GM18520 (cell line): Measurements from ENCODE around the gene CNKSR3.

Source experiments
- ATAC-seq: cut with Tn5 transposase; IDR thresholded peaks from one replicate; pipeline ENCODE4 v1.9.1; 2021; ENCODE audit not compliant: unreplicated experiment

Gene CNKSR3

DNA sequence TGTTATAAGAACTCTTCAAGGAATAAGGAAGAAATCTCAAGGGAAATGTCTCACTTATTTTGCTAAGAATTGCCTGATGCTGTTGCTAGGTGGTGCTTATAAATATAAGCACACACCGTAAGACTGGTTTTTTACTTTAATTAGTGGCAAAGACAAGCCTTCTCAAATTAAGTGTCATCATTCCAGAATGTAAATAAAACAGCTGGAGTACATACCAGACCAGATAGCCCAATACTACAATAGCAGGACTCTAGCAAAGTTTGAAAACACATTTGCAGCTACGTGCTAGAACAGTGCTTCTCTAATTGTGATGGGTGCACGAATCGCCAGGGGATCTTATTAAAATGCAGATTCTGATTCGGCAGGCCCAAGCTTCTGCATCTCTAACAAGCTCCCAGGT is 6.8 kb downstream of the CNKSR3 start:
- ATAC-seq: no peak

DNA sequence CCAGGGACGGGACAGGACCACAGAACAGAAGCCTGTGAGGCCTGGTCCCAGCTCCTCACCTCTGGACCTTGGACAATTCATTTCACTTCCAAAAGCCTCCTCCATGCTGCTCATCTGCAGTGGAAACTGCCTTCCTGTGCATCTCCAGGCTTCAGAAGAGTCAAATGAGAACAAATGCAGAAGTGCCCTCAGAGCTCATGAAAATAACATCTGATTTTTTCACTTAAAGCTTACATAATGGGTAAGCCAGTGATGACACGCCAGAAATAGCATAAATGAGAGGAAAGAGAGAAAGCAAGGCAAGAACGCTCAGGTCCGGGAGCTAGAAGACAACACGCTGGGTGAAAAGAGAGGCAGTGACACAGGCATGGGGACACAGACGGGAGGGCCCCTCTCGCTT is 7.9 kb downstream of the CNKSR3 start:
- ATAC-seq: no peak

DNA sequence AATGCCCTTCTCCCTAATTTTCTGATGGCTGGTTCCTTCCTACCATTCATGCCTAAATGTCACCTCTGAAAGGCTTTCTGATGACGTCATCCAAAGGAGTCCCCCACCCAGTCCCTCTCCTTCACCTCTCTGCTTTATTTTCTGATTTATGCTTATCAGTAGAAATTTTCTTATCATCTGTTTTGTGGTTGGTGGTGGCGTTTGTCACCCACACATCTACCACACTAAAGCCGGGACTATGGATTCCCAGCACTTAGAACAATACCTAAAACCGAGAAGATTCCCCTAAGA is 9.0 kb downstream of the CNKSR3 start:
- no peak for ATAC-seq

DNA sequence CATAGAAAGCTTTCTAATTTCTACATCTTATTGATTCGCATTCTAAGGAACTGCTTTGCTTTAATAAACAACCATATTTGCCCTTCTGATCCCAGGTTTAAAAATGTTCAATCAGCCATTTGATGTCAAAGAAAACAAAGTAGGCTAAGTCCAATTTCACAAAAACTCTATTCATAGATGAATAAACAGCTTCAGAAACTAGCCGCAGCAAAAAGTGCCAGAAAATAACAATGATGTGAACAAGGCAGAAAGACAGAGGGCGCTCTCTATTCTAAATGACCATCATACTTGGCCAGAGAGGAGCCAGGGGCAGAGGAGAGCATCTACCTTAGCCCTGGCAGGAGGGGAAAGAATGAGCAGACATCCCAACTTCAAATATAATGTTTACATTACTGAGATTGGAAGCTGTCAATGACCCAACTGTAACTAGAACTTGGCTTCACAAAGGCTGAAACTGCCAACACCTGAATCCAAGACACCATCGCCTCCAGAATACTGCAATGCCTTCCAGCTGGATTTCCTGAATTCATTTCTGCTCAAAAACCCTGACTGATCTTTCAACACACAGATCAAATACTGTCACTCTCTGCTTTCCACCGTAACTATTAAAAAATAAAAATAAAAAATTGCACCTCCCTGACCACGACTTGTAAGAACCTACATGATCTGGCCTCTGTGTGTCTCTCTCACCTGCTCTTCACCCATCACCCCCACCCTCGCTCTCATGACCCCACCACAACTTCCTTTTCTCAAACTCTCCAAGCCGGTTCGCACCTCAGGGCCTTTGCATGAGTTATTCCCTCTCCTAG is 9.5 kb downstream of the CNKSR3 start:
- ATAC-seq: no peak

DNA sequence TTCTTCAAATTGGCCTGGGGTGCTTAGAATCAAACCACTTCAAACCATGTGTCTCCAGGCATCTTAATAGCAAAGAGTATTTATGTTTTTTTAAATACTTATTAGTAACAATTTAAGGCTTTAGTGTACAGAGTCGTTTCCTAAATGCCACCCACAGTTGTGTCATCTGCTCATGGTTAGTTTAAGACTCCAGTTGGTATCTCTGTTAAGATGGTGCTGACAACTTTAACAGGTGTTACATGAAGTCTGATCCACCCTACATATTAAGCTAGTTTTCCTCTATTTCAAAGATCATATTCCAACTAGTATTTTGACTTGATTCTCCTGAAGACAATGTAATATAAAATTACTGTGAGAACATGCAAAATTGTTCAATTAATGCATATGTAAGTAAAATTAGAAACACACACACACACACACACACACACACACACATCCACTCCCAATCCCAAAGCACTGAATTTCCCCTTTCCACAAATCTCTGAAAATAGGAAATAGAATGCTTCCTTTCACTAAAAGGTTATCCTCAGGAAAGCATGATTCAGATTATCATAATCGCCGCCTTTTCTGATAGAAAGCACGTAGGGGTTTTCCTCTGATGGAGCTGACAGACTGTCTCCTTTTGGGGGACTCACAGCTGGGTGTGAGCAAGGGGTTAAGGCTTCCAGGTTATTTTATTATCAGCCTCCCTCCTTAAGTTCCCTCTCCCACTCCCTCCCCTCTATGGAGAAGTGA is 10.5 kb downstream of the CNKSR3 start:
- no peak for ATAC-seq

DNA sequence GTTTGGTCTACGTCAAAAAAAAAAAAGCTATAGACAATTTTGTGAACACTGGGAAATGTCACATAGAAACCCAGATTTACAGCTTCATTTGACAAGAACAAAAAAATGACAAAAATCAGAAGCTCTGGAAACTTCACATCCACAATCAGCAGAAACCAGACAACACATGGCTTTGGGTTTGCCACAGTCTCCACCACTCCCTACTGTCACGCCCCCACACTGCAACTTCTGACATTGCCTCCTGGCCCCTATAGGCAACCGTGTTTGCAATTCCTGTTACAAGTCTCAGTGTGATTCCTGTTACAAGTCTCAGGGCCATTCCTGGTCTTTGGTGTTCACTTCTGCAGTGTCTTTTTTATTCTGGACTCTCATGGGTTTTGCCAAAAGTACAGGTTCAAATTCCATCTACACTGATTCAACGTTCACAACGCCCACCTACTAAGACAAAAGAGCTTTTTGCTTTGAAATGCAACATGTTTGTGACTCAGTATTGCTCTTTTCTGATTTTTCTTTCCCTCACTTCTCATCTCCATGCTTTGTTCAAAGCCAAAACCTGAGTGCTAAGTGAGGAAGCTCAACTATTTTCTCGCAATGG is 12.0 kb downstream of the CNKSR3 start:
- ATAC-seq: no peak

DNA sequence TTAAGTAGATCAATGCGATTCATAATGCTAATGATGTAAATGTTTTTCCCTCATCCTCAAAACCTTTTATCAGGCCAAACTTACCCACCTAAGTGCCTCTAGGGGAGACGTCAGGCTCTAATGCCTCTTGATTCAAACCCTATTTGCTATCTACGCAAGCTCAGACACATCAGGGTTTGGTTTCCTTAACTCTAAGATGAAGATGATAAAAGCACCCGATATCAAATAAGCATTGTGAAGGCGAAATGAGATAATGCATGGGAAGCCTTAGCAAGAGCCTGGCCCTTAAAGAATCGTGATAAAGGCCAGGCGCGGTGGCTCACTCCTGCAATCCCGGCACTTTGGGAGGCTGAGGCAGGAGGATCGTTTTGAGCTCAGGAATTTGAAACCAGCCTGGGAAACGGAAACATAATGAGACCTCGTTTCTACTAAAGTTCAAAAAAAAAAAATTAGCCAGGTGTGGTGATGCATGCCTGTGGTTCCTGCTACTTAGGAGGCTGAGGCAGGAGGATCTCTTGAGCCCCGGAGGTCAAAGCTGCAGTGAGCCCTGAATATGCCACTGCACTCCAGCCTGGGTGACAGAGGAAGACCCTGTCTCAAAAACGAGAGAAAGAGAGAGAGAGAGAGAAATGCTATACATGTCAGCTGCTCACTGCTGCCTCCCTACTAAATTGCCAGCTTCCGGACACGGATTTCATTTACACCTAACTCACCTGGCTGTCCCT is 13.5 kb downstream of the CNKSR3 start:
- ATAC-seq: no peak

DNA sequence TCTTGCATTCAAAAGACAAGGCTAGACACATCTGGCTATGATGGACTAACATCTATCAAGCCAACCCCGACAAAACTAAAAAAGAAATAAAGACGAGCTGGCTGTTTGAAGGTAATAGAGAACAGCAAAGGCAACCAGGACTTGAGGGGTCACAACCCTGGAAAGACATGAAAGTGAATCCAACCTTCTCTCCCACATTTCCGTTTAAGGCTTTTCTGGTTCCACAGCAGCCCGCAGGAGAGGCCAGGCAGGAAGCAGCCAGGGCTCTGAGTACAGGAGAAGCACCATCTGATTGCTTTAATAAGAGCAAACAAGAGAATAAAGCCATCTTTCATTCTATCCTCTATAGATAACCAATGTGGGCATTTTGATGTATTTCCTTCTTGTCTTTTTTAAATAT is 14.3 kb downstream of the CNKSR3 start:
- no peak for ATAC-seq

DNA sequence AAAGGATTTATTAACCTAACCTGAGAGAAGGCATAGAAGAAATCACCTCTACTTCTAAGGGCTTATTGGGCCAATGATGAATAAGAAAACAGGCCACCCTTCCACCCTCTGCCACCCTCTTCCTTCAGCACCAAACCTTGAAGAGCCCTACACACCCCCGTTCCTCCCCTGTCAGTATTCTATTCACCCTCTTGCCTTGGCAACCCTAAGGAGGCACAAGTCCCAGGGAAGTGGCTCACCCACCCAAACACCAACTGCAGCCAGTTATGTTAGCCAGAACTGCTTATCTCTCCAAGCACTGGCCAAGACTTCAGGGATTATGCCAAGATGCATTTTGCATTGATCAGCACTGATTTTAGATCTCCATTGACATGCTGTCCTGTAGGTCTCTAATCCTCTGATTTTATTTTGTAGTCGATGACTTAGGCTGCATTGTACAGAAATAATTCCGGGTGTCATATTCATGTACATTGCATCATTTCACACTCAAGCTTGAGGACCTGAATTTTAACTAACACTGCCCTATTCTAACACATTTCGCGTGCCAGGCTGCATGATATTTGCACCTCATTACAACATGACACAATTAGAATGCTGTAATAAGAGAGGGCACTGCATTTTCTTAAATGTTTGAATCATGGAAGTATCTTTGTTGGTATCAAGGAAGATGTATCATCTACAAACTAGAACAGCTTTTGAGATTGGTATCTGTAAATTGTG is 15.7 kb downstream of the CNKSR3 start:
- no peak for ATAC-seq

DNA sequence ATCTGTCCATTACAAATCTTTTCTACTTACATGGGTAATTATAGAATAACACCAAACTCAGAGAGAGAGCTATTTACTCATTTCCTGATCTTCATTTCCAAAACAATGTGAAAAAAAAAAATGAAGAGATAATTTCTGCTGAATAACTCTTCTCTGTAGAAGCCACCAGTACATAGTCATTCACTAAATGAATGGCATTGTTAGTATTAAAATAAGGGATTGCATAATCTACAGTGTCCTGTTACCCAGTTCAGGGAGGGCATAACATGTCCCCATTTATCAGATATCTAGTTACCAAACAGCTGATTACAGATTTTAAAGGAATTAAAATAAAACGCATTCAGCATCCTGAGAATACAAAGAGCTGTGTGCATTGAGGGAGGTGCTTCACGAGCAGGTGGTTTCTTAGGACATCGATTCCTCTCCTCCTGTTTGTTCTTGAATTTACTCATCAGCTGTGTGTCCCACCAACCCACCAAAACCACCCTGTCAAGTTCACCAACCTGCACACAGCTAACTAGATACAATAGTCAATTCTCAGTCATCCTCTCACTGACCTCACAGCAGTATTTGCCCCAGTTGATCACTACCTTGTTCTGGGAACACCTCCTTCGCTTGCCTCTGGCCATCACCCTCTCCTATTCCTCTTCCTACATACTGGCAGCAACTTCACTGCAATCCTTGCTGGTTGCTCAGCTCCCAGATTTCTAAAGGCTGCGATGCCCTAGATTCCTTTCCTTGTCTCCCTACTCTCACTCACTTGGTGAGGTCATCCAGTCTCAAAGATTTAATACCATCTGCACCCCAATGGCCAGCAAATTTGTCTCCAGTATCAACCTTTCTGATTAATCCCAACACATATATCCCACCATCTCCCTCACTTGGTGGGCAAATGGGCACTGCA is 18.7 kb downstream of the CNKSR3 start:
- ATAC-seq: no peak

DNA sequence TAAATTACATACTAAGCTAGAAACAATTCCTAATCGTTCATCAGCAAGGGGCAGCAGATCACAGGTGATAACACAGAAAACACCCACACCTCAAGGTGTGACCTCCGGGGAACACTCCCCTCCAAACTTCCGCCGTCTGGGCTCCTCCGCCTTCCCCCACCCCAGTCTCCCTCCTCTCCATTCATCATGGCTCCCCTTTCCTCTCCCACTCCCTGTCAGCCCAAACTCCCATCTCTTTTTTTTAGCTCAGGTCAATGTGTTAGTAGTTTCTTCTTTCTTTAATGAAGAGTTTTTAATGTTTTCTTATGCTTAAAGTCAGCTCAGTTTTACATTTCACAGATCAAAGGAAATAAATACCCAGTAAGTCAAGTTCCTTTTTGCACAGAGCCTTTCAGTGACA is 20.7 kb downstream of the CNKSR3 start:
- no peak for ATAC-seq

DNA sequence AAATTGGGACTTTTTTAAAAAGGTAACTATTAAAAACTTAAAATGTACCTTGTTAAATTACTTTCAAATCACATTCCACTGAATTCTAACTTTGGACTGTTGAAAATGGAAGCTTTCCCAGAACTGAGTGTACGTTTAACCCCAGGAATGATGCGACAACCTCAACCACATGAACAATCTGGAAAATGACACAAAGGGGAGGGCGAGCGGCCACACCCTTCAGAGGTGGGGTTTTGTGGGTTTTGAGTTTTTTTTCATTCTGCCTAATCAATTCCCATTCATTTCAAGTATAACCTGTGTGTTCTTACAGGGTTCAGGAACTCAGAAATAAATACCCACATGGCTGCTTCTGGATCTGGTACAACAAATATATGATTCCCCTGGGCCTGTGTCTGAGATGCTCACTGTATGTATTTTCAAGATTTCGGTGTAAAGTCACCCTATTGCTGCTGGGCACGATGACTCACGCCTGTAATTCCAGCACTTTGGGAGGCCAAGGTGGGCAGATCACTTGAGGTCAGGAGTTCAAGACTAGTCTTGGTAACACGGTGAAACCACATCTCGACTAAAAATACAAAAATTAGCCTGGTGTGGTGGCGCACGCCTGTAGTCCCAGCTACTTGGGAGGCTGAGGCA is 21.6 kb downstream of the CNKSR3 start:
- no peak for ATAC-seq

DNA sequence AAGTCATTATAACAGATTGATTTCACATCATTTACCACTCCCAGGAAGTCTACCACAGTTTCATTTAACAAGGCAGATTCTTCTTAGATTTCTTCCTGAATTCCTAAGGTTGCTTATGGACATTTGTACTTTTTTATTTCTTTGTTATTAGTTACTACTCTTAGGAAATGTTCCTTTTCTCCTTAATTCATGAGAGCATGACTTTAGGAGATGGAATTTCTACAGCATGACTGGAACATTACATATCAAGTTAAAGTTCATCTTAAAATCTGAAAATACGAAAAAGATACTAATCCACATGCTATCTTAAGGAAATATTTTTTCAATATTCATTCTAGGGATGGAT is 22.3 kb downstream of the CNKSR3 start:
- no peak for ATAC-seq

DNA sequence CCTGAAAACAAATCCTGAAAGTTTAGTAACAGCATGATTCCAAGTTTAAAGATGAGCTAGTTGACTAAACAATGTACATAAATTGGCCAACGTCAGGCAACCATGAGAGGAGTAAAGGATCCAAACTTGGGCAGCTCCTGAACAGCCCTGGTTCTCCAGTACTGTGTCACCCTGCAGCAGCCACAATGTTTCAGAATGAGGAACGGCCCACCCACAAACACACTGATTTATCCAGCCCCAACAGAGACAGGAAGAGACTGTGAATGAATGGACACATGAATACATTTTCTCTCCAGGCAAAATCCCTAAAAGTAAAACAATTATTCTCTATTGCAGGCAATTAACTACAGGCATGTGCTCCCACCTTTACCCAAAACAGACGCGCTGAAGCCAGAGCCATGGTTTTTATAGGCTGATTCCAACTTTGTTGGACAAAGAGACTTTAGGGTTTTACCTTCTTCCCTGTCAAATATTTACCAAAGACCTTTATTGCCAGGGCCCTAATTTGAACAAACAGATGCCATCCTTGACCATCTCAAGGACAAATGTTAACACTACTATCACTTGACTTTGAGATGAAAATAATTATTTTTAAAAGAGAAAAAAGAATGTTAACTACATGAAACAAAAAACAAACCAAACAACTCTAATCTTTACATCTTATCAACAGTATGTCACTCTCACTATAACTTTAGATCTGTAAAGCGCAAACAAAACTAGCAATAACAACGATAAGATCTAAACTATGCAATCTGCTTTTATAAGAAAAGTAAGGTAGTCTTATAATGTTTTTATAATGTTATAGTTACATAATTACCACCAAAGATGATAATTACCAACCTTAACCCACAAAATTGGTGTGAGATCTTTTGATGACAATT is 22.9 kb downstream of the CNKSR3 start:
- ATAC-seq: no peak

DNA sequence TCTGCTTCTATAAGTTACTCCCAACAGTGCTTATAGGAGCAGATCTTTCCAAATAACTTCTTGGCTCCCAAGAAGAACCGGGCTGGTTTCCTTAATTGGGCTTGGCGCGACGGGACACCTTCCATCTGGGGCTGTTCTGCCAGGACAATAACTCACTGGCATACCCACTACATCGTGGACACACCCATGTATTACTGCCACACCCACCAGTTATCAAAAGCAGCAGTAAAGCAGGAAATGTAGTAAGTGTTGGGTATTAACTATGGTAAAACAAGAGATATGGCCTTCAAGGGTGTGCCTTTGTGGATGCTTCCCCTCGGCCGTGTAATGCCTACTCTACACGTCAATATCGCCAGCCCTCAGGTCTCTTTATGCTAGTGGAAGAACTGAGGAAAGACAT is 24.7 kb downstream of the CNKSR3 start:
- ATAC-seq: no peak

DNA sequence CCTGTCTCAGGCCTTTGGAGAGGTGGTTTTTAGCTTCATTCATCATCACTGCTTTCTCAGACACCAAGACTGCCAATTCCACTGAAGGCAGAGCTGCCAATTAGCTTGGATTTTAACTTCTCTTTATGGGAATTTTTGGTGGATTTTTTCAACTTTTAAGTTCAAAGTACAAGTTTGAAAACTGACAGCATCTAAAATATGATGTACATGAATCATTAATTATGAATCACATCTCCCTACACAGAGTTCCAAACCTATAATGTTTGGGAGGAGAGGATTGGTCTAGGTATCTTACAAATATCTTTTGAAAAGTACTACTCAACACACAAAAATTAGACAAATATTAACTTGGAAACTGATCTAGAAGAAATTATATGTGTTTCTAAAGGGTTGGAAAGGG is 25.5 kb downstream of the CNKSR3 start:
- no peak for ATAC-seq

DNA sequence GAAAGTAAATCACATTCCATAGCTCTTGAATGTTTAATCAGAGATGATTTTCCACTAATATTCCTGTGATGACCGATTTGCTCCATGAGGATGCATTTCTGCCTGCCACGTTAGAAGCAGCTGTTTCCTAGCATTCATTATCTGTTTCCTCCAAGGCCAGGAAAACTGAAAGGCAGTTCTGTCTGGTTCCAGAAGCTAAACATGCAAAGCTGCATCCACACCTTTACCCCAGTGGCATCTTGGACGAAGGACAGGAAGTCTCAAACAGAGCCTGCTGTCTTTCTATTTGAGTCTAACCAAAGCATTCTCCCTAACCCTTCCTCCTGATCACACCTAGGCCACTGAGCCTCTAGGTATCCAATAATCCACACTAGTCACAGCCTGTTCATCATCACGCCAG is 27.6 kb downstream of the CNKSR3 start:
- ATAC-seq: no peak

DNA sequence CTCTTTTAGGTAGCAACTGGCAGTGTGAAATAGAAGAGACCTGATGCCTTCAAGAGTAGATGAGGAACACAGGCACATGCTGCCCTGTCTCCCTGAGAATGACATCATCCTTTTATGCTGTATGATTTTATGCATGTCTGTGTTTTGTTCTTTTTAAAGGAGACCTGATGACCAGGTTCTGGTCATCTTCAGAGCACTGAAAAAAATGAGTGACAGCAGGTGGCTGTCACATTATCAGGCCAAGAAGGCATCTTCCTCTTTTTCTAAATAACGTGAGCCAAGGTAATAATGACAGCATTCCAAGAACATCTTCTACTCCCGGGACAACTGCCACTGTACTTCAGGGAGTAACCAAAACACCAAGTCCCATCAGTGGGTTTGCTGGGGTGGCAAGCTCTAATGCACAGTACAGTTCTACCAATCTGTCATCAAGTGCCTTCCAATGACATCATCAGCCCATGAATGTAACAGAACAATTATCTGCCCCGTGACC is 28.9 kb downstream of the CNKSR3 start:
- ATAC-seq: no peak
